GM18505 (cell line): ENCODE results near the gene ZNF234.
"Not testable (repeated sequence)": the region's sequence is repeated elsewhere in the genome, so short reads cannot be mapped to it uniquely, and the experiment has no call there.

Experiments used
- ATAC-seq: cut with Tn5 transposase; IDR thresholded peaks from one replicate; pipeline ENCODE4 v1.9.1; 2021; ENCODE audit not compliant: unreplicated experiment
- POLR2A ChIP-seq: IDR thresholded peaks from 4 replicates; pipeline ENCODE4 v1.6.1; 2011; ENCODE audit warnings: borderline replicate concordance; ENCODE audit not compliant: insufficient read depth, insufficient read length; ENCODE audit errors: extremely low read depth

The ZNF234 gene

DNA sequence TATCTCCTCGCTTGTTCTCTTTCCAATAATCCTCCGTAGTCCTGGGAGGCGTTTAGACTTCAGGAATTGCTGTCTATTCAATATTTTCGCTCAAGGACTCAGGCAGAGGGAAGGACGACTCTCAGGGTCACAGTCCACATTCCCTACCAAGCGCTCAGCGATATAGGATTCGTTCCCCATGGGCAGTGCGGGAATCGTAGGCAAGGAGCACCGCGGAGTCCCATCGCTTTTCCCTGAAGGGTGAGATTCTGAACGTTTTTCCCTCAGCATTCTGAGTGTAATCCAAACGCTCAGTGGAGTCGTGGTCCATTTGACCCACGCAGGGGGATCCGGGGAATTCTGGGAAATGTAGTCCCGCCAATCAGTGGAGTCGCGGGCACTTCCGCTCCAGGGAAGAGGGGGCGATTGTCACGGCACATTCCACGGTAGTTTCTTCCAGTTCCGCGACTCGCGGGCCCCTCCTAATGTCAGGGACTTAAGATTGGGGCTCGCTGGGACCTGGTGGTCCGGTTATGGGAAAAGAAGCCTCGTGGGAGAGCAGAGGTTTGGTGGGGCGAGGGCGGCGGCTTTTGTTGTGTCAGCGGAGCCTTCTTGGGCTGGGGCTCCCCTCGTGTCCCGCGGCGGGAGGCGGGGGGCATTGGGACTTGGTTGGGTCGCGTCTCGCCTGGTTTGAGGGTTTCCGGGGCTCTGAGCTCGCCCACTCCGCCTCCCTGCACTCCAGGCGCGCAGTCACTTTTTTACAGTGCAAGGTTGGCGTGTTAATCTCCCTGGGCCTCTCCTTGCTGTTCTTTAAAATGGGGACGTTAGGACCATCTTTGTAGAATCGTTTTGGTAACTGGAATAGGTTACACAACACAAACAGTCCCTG lies at the start of gene ZNF234:
Gene ZNF234 (plus strand): TSS at position 364 of the 868 bp plus-strand sequence. CDS start 3,079 bp downstream, outside the sequence.
- TF ChIP-seq POLR2A, result peak; percentile 68

DNA sequence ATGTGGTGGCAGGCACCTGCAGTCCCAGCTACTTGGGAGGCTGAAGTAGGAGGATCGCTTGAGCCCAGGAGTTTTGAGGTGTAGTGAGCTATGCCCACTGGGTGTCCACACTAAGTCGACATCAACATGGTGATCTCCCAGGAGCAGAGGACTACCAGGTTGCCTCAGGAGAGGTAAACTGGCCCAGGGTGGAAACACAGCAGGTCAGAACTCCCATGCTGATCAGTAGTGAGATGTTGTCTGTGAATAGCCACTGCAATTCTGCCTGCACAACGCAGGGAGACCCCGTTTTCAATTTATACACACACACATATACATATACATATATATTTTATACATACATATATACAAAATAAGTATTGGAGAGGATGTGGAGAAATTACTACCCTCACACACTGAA lies 49.2 kb upstream of the ZNF234 start:
- TF ChIP-seq POLR2A, result no peak
- no peak for ATAC-seq

More for the DNA sequence above, at the start of gene ZNF234:
- ATAC-seq, result peak; percentile 84

DNA sequence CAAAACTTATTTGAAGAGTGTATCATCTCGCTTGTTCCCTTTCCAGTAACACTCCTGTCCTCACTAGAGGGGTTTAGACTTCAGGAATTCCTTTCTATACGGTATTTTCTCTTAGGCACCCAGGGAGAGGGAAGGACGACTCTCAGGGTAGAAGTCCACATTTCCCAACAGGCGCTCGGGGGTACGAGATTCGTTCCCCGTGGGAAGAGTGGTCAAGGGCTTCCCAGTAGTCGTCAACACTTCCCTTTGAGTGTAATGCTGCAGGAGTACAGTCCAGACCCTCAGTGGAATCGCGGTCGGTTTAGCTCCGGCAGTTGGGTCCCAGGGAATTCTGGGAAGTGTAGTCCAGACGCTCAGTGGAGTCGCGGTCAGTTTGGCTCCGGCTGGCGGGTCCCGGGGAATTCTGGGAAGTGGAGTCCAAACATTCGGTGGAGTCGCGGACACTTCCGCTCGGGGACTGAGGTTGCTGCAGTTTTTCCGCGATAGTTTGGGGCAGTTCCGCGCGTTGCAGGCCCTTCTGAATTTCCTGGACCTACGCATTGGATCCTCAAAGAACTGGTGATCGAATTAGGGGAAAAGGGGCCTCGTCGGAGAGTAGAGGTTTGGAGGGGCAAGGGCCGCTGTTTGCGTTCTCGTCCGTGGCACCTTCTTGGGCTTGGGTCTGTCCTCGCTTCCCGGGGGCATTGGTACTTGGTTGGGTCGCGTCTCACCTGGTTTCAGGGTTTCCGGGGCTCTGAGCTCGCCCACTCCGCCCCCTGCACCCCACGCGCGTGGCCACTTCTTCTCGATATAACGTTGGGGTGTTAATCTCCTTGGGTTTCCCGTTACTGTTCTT lies 47.2 kb upstream of the ZNF234 start, which contains the start of gene ZNF224:
Gene ZNF224 (plus strand): TSS at position 431 of the 835 bp plus-strand sequence. CDS start 3,513 bp downstream, outside the sequence.
- peak; percentile 84 for ATAC-seq
- TF ChIP-seq POLR2A, result peak; percentile 35

GRCh38 chr19:44107751-44108150 lies 33.6 kb upstream of the ZNF234 start:
- ATAC-seq, result no peak

GRCh38 chr19:44109458-44109857 lies 31.9 kb upstream of the ZNF234 start:
- TF ChIP-seq POLR2A, result no peak
- ATAC-seq, result no peak

More at GRCh38 chr19:44107751-44108150, 33.6 kb upstream of the ZNF234 start:
- no peak for TF ChIP-seq POLR2A

DNA sequence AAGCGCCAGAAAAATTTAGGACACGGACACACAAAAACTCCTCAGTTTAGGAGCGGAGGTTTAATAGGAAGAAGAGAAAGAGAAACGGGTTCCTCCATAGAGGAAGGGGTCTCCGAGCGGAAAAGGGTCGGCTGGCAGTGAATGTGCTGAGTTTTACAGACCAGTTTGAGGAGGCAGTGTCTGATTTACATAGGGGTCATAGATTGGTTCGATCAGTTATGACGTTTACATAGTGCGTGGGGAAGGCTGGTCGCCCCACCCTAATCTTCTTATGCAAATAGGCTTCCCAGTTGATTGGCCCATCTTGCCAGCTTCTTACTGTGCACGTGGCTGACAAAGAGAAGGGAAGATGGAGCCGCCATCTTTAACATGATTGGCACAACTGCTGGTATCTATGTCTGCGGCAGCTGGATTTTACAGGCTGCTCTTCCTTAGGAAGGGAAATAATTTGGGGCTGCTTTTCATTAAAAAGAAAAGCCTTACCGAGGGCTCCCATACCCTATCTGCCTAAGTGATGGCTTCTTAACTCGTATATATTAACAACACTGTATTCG lies 29.4 kb upstream of the ZNF234 start:
- no peak for ATAC-seq
- TF ChIP-seq POLR2A, result no peak

- ATAC-seq, result peak; percentile 20
- TF ChIP-seq POLR2A, result no peak
Observed at GRCh38 chr19:44112802-44113137, 28.6 kb upstream of the ZNF234 start.

DNA sequence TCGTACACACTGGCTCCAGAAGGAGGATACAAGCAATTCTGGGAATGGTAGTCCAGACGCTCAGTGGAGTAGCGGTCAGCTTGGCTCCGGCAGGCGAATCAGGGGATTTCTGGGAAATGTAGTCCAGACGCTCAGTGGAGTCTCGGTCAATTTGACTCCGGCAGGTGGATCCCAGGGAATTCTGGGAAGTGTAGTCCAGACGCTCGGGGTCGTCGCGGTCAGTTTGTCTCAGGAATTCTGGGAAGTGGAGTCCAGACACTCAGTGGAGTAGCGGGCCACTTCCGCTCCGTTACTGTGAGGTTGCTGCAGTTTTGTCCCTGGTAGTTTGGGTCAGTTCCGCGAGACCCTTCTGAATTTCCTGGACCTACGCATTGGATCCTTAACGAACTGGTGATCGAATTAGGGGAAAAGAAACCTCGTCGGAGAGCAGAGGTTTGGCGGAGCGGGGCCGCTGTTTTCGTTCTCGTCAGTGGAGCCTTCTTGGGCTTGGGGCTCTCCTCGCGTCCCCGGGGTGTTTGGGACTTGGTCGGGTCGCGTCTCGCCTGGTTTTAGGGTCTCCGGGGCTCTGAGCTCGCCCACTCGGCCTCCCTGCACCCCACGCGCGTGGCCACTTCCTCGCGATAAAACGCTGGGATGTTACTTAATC lies 28.1 kb upstream of the ZNF234 start, which contains the start of gene ZNF225:
Gene ZNF225 (plus strand): TSS at position 262 of the 646 bp plus-strand sequence. CDS start 2,429 bp downstream, outside the sequence.
- TF ChIP-seq POLR2A, result peak; percentile 78
- peak; percentile 85 for ATAC-seq

GRCh38 chr19:44113784-44114390 lies 27.5 kb upstream of the ZNF234 start:
- TF ChIP-seq POLR2A, result no peak
- no peak for ATAC-seq

- not testable (repeated sequence) for ATAC-seq
Observed at GRCh38 chr19:44121162-44121561, 20.2 kb upstream of the ZNF234 start.

DNA sequence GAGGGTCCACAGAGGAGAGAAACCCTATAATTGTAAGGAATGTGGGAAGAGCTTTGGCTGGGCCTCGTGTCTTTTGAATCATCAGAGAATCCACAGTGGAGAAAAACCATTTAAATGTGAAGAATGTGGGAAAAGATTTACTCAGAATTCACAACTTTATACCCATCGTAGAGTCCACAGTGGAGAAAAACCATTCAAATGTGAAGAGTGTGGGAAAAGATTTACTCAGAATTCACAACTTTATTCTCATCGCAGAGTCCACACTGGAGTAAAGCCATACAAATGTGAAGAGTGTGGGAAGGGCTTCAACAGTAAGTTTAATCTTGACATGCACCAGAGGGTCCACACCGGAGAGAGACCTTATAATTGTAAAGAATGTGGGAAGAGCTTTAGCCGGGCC lies 9.4 kb upstream of the ZNF234 start:
- no peak for ATAC-seq
- no peak for TF ChIP-seq POLR2A

DNA sequence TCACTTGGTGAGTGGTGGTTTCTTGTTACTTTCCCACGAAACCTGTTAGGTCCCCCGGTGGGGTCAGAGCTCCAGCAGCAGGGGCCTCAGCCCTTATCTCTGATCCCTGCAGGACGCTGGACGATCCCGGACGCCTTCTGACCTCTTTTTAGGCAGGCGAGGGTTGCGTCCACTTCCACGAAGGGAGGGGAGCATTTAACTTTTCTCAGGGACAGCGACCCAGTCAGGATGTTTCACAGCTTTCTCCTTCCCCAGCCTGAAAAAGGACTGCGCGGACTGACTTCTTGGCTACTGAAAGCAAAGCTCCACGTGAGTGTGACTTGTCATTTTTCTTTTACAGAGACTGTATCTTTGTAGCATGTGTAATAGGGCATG lies 692 bp downstream of the ZNF234 start:
- no peak for TF ChIP-seq POLR2A
- no peak for ATAC-seq

- no peak for TF ChIP-seq POLR2A
- no peak for ATAC-seq
Observed at GRCh38 chr19:44149776-44150175, 8.4 kb downstream of the ZNF234 start.

DNA sequence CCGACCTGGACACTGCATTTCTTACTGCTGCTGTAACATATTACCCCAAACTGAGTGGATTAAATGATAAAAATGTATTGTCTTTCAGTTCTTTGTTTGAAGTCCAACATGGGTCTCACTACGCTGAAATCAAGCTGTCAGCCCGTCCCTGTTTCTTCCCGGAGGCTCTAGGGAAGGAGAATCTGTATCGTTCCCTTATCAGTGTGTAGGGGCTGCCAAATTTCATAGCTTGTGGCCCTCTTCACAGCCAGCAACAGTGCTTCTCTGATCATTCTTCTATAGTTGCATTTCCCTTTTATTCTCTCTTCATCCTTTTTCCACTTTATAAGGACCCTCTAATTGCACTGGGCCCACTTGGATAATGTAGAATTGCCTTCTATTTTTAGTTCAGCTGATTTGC lies 10.1 kb downstream of the ZNF234 start:
- no peak for ATAC-seq
- no peak for TF ChIP-seq POLR2A
